HG03342 (cell line): ENCODE results near the gene SP2.
"Not testable (repeated sequence)": the region's sequence is repeated elsewhere in the genome, so short reads cannot be mapped to it uniquely, and the experiment has no call there.

ENCODE experiments used
- ATAC-seq: cut with Tn5 transposase; IDR thresholded peaks from one replicate; pipeline ENCODE4 v1.9.1; 2021; ENCODE audit warnings: mild to moderate bottlenecking, moderate library complexity; ENCODE audit not compliant: unreplicated experiment

SP2 gene

DNA sequence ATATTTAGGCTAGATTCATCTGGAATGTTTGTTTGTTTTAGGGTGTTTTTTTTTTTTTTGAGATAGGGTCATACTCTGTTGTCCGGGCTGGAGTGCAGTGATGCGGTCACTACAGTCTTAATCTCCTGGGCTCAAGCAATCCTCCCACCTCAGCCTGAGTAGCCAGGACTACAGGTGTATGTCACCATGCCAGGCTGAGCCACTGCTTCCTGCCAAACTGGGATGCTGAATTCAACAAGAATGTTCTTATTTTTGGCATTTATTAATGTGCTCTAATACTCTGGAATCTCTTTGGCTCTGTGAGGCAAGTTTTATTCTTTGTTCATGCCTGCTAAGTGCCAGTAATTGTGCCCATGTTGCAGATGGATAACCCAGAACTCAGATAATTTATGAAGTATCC, 21.5 kb downstream of the SP2 start:
- no peak for ATAC-seq

DNA sequence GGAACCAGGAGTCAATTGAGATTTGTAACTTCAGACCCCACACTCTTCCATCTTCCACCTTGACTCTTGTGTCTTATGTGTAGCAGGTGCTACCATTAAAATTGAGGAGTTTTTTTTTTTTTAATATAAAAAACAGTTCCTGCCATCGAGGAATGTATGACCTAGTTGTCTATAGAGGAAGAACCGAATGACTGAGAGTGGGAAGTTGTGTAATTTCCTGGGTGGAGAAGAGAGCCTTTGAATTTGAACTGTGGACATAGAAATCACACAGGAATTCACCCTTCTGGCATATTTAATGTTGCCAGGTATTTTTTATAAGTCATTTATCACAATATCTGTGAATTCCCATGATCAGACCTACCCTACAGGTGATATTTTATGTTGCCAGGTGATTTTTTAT, 22.0 kb downstream of the SP2 start:
- ATAC-seq, result no peak

DNA sequence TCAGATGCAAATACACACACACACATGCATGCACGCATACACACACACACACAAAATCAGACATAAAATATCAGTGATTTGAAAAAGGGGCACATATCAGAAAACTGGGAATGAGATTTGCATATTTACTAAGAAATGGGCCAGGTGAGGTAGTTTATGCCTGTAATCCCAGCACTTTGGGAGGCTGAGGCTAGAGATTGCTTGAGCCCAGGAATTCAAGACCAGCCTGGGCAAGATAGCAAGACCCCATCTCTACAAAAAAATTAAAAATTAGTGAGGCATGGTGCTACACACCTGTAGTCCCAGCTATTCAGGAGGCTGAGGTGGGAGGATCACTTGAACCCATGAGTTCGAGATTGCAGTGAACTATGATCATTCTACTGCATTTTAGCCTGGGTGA, 23.0 kb downstream of the SP2 start:
- ATAC-seq, result no peak

- ATAC-seq, result not testable (repeated sequence)
Measured at GRCh38 chr17:47919889-47920288, 23.9 kb downstream of the SP2 start.

DNA sequence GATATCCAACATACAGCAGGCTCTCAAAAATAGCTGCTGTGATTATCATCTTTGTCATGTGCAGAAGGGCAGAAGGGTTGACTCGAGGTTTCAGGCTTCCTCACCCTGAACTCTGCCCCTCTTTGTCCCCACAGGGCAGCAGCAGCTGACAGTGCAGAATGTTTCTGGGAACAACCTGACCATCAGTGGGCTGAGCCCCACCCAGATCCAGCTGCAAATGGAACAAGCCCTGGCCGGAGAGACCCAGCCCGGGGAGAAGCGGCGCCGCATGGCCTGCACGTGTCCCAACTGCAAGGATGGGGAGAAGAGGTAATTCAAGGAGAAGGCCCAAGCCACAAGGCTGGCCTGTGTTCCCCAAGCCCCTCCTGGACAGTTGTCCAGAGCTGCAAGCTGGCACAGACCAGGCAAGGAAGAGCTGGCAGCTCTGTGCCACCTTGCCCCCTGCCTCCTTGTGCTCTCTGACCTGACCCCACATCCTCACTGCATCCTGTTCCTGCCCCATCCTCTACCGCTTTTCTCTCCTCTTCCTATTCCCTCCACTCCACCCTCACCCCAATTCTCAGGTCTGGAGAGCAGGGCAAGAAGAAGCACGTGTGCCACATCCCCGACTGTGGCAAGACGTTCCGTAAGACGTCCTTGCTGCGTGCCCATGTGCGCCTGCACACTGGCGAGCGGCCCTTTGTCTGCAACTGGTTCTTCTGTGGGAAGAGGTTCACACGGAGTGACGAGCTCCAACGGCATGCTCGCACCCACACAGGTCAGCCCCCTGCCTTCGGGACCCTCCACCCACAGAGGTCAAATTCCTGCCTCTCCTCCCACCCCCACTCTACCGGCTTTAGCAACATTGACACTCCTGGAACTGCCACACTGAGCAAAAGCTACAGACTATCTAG, 29.0 kb downstream of the SP2 start:
- ATAC-seq, result no peak

GRCh38 chr17:47925678-47925988, 29.6 kb downstream of the SP2 start:
- no peak for ATAC-seq

DNA sequence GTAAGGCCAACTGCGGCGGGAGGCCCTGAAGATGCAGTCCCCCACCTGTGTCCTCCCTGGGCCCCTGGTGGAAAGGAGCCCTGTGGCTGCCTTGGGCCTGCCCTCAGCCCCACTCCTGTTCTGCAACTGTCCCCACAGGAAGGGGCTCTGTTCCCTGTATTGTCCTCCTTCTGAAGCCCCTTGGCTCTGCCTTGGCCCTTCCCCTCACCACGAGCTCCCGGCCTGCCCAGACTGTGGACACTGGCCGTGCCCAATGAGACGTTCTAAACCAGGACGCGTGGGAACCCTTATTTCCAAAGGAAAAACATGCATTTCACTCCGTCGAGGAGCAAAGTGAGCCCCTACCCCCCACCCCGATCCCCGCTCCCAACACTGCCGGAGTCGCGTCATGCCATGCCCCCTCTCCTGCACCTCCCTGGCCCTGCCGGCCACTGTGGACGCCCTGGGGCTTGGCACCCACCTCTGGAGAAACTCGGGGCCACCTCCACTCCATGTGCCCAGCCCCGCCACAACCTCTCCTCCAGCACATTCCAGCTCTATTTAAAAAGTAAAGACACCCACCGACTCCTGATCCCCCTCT, 31.9 kb downstream of the SP2 start:
- no peak for ATAC-seq

DNA sequence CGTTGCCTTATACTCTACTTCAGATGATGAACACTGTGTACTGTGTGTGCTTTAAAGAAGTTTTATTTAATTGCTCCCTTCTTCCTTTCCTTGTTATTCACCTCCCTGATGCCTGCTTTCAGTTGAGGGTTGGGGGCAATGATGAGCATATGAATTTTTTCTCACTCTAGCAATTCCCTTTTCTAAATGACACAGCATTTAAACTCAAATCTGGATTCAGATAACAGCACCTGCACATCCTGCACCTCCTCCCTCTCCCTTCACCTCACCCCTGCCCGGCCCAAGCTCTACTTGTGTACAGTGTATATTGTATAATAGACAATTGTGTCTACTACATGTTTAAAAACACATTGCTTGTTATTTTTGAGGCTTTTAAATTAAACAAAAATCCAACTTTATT, 32.4 kb downstream of the SP2 start:
- ATAC-seq, result no peak

GRCh38 chr17:47929218-47930000, 33.4 kb downstream of the SP2 start:
- no peak for ATAC-seq

- ATAC-seq, result no peak
Measured at GRCh38 chr17:47931848-47932247, 35.8 kb downstream of the SP2 start.

GRCh38 chr17:47934856-47935255, 38.8 kb downstream of the SP2 start:
- ATAC-seq, result no peak

DNA sequence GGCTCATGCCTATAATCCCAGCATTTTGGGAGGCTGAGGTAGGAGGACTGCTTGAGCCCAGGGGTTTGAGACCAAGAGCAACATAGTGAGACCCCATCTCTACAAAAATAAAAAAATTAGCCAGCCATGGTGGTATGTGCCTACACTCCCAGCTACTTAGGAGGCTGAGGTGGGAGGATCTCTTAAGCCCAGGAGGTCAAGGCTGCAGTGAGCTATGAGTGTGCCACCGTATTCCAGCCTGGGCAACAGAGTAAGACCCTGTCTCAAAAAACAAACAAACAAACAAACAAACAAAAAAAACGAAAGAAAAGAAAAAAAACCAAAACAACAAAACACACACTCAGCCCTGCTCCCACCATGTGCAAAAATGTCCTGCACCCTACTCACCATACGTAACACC, 39.4 kb downstream of the SP2 start:
- ATAC-seq, result not testable (repeated sequence)

GRCh38 chr17:47935961-47936360, 39.9 kb downstream of the SP2 start:
- no peak for ATAC-seq

- ATAC-seq, result no peak
Measured at GRCh38 chr17:47937941-47938340, 41.9 kb downstream of the SP2 start.

- peak; percentile 92 for ATAC-seq
Measured at GRCh38 chr17:47941246-47942095, 45.4 kb downstream of the SP2 start, which contains the start of gene PNPO. PNPO (plus strand) TSS chr17:47941571; CDS start chr17:47941676, 105 bp downstream.

- ATAC-seq, result no peak
Measured at GRCh38 chr17:47942096-47942510, 46.1 kb downstream of the SP2 start.

DNA sequence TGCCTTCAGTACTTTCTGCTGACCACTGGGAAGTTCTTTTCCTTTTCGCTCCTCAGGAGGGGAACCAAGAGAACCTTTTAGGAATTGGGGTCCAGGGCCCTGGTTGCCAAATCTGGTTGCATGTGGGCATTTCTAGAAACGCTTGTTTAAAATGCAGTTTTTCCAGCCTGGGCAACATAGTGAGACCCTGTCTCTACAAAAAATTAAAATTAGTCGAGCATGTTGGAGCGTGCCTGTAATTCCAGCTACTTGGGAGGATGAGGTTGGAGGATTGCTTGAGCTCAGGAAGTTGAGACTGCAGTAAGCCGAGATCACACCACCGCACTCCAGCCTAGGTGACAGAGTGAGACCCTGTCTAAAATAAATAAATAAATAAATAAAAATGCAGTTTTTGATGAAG, 46.5 kb downstream of the SP2 start:
- ATAC-seq, result no peak

- no peak for ATAC-seq
Measured at GRCh38 chr17:47945080-47945479, 49.0 kb downstream of the SP2 start.

- no peak for ATAC-seq
Measured at GRCh38 chr17:47945529-47946508, 49.8 kb downstream of the SP2 start.

GRCh38 chr17:47946516-47946915, 50.5 kb downstream of the SP2 start:
- no peak for ATAC-seq
